ENCODE results near the gene SLC4A2. TPM values are rescaled to one million over a fixed set of nuclear protein-coding genes. Genes with fewer than 3 reads are reported as not detected.

SLC4A2 gene
- total RNA-seq, 4 donors from 2014 or later: 48.5 to 109 (median 69.0) TPM

GRCh38 chr7:151015967-151016366 lies 43.4 kb upstream of the SLC4A2 start:
- H3K36me3 ChIP-seq: no peaks in the 10 kb centered on the region
- peaks cover 7 to 26% of the 10 kb centered on the region in 2 donors for H3K4me1 ChIP-seq
- TF ChIP-seq POLR2A (IDR thresholded peaks at IDR 0.05) (no peak), CTCF (IDR thresholded peaks at IDR 0.05) (no peak)
- intact Hi-C loops (cut with DNase I): no loop called here
- 86 to 96% methylated on average over 3 of the region's 5 CpGs for WGBS, 2 donors
- DNase-seq: no peak
- no peak overlapping the region for H3K27ac ChIP-seq
- H3K4me3 ChIP-seq (replicated peaks in 1 of 3): no peak overlapping the region
- no peaks in the 10 kb centered on the region for H3K9me3 ChIP-seq
- H3K27me3 ChIP-seq: peaks cover 4% of the 10 kb centered on the region

GRCh38 chr7:151016505-151016904 lies 42.9 kb upstream of the SLC4A2 start:
- Histone ChIP-seq H3K9me3 (no peaks in the 10 kb centered on the region), H3K36me3 (no peaks in the 10 kb centered on the region), H3K4me3 (replicated peaks in 1 of 3) (no peak overlapping the region), H3K27ac (no peak overlapping the region), H3K27me3 (peaks cover 4% of the 10 kb centered on the region), H3K4me1 (peaks cover 7 to 26% of the 10 kb centered on the region in 2 donors)
- no peak for TF ChIP-seq CTCF (IDR thresholded peaks at IDR 0.05)
- no peak for TF ChIP-seq POLR2A (IDR thresholded peaks at IDR 0.05)
- DNase-seq: no peak
- intact Hi-C loops (cut with DNase I): no loop called here
- 85 to 87% methylated on average over 7 to 8 of the region's 8 CpGs for WGBS, 2 donors

- intact Hi-C loops (cut with DNase I): no loop called here
- TF ChIP-seq CTCF (IDR thresholded peaks at IDR 0.05) (no peak), POLR2A (IDR thresholded peaks at IDR 0.05) (no peak)
- H3K27ac ChIP-seq: no peak overlapping the region
- H3K9me3 ChIP-seq: no peaks in the 10 kb centered on the region
- no peaks in the 10 kb centered on the region for H3K36me3 ChIP-seq
- no peak for DNase-seq
- peaks cover 7 to 26% of the 10 kb centered on the region in 2 donors for H3K4me1 ChIP-seq
- 87 to 93% methylated on average over 13 to 15 of the region's 15 CpGs for WGBS, 2 donors
- H3K27me3 ChIP-seq: peaks cover 4% of the 10 kb centered on the region
- no peak overlapping the region for H3K4me3 ChIP-seq (replicated peaks in 1 of 3)
These were observed 42.4 kb upstream of the SLC4A2 start for GRCh38 chr7:151016942-151017341.

GRCh38 chr7:151017370-151017952 lies 41.9 kb upstream of the SLC4A2 start:
- Histone ChIP-seq H3K4me3 (replicated peaks in 1 of 3) (no peak overlapping the region), H3K36me3 (no peaks in the 10 kb centered on the region), H3K4me1 (peaks cover 7 to 26% of the 10 kb centered on the region in 2 donors), H3K9me3 (no peaks in the 10 kb centered on the region), H3K27me3 (peaks cover 4% of the 10 kb centered on the region), H3K27ac (no peak overlapping the region)
- intact Hi-C loops (cut with DNase I): no loop called here
- TF ChIP-seq POLR2A (IDR thresholded peaks at IDR 0.05) (no peak), CTCF (IDR thresholded peaks at IDR 0.05) (no peak)
- WGBS, 2 donors: 51% methylated on average over 5 to 13 of the region's 13 CpGs
- DNase-seq: no peak

- H3K4me3 ChIP-seq (replicated peaks in 1 of 3): no peak overlapping the region
- H3K36me3 ChIP-seq: no peaks in the 10 kb centered on the region
- H3K27me3 ChIP-seq: peaks cover 4% of the 10 kb centered on the region
- no peaks in the 10 kb centered on the region for H3K9me3 ChIP-seq
- intact Hi-C loops (cut with DNase I): no loop called here
- WGBS, 2 donors: 6 to 10% methylated on average over 17 to 34 of the region's 34 CpGs
- H3K4me1 ChIP-seq: peaks cover 7 to 26% of the 10 kb centered on the region in 2 donors
- TF ChIP-seq POLR2A (IDR thresholded peaks at IDR 0.05) (no peak), CTCF (IDR thresholded peaks at IDR 0.05) (peak; percentile 61 to 90 (median 70))
- peak; percentile 49 to 50 for DNase-seq
- H3K27ac ChIP-seq: no peak overlapping the region
These were observed 41.4 kb upstream of the SLC4A2 start for GRCh38 chr7:151017953-151018420.
